ENCODE data around the gene SDK2.
"Not testable (repeated sequence)": the region's sequence is repeated elsewhere in the genome, so short reads cannot be mapped to it uniquely, and the experiment has no call there.

Gene SDK2

GRCh38 chr17:73480740-73481139 lies 163.5 kb downstream of the SDK2 start:
- DNase-seq (ENCODE audit: low spot score) = no peak

- DNase-seq (ENCODE audit: low spot score) = no peak
Observed at GRCh38 chr17:73478768-73479424, 165.3 kb downstream of the SDK2 start.

GRCh38 chr17:73478334-73478733 lies 165.9 kb downstream of the SDK2 start:
- no peak for DNase-seq (ENCODE audit: low spot score)

- no peak for DNase-seq (ENCODE audit: low spot score)
Observed at GRCh38 chr17:73476890-73477350, 167.3 kb downstream of the SDK2 start.

- DNase-seq (ENCODE audit: low spot score) = peak; percentile 53
Observed at GRCh38 chr17:73474370-73474988, 169.8 kb downstream of the SDK2 start.

GRCh38 chr17:73472715-73473114 lies 171.5 kb downstream of the SDK2 start:
- not testable (repeated sequence) for DNase-seq (ENCODE audit: low spot score)

GRCh38 chr17:73471924-73472323 lies 172.3 kb downstream of the SDK2 start:
- no peak for DNase-seq (ENCODE audit: low spot score)

- DNase-seq (ENCODE audit: low spot score) = no peak
Observed at GRCh38 chr17:73470316-73470826, 173.9 kb downstream of the SDK2 start.

- DNase-seq (ENCODE audit: low spot score) = no peak
Observed at GRCh38 chr17:73469311-73469710, 174.9 kb downstream of the SDK2 start.

- DNase-seq (ENCODE audit: low spot score) = no peak
Observed at GRCh38 chr17:73468221-73468620, 176.0 kb downstream of the SDK2 start.

GRCh38 chr17:73467651-73468050 lies 176.6 kb downstream of the SDK2 start:
- no peak for DNase-seq (ENCODE audit: low spot score)

GRCh38 chr17:73466704-73467433 lies 177.4 kb downstream of the SDK2 start:
- DNase-seq (ENCODE audit: low spot score) = no peak

- no peak for DNase-seq (ENCODE audit: low spot score)
Observed at GRCh38 chr17:73465953-73466230, 178.4 kb downstream of the SDK2 start.

- DNase-seq (ENCODE audit: low spot score) = no peak
Observed at GRCh38 chr17:73465130-73465952, 178.9 kb downstream of the SDK2 start.

GRCh38 chr17:73464447-73464846 lies 179.8 kb downstream of the SDK2 start:
- DNase-seq (ENCODE audit: low spot score) = no peak

- DNase-seq (ENCODE audit: low spot score) = no peak
Observed at GRCh38 chr17:73463821-73464220, 180.4 kb downstream of the SDK2 start.

GRCh38 chr17:73462823-73463222 lies 181.4 kb downstream of the SDK2 start:
- DNase-seq (ENCODE audit: low spot score) = no peak

GRCh38 chr17:73459980-73460379 lies 184.3 kb downstream of the SDK2 start:
- DNase-seq (ENCODE audit: low spot score) = no peak

- no peak for DNase-seq (ENCODE audit: low spot score)
Observed at GRCh38 chr17:73455767-73456166, 188.5 kb downstream of the SDK2 start.

GRCh38 chr17:73455050-73455687 lies 189.1 kb downstream of the SDK2 start:
- DNase-seq (ENCODE audit: low spot score) = no peak

- DNase-seq (ENCODE audit: low spot score) = not testable (repeated sequence)
Observed at GRCh38 chr17:73453494-73453893, 190.8 kb downstream of the SDK2 start.

GRCh38 chr17:73453090-73453489 lies 191.2 kb downstream of the SDK2 start:
- DNase-seq (ENCODE audit: low spot score) = no peak

Measured in AG20443 (cell line).